GM18873 (cell line): Measurements from ENCODE around the gene IL25.
"Not testable (repeated sequence)": the region's sequence is repeated elsewhere in the genome, so short reads cannot be mapped to it uniquely, and the experiment has no call there.

Source experiments
- ATAC-seq: cut with Tn5 transposase; IDR thresholded peaks from one replicate; pipeline ENCODE4 v1.9.1; 2021; ENCODE audit warnings: mild to moderate bottlenecking, moderate library complexity, moderate number of reproducible peaks; ENCODE audit not compliant: unreplicated experiment, low FRiP score

Gene IL25

GRCh38 chr14:23406244-23406643 lies 33.6 kb downstream of the IL25 start:
- ATAC-seq, result no peak

- ATAC-seq, result no peak
Measured at GRCh38 chr14:23406725-23407355, 34.2 kb downstream of the IL25 start.

GRCh38 chr14:23407516-23408306 lies 35.1 kb downstream of the IL25 start, which contains the start of gene MYH6:
MYH6 (minus strand) TSS chr14:23408273; CDS start chr14:23407223, 1,050 bp downstream.
- ATAC-seq, result no peak

- no peak for ATAC-seq
Measured at GRCh38 chr14:23408307-23408630, 35.7 kb downstream of the IL25 start.

DNA sequence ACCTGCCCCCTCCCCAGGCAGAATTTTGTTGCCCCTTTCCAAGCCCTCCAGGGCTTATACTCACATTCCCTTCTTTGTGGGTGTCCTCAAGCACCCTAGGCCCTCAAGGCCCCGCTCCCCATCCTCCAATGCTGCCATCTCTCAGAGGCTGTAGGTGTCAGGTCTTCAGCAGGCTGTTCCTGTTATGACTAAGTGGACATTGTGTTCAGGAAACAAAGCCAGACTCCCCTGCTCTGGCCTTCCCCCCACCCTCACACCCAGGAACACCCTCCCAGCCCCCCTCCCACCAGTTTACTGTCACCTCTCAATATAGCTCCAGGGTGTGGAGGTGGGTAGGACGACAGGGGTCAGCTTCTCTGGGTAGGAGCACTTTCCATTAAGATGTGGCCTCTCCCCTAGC lies 36.9 kb downstream of the IL25 start:
- ATAC-seq, result no peak

DNA sequence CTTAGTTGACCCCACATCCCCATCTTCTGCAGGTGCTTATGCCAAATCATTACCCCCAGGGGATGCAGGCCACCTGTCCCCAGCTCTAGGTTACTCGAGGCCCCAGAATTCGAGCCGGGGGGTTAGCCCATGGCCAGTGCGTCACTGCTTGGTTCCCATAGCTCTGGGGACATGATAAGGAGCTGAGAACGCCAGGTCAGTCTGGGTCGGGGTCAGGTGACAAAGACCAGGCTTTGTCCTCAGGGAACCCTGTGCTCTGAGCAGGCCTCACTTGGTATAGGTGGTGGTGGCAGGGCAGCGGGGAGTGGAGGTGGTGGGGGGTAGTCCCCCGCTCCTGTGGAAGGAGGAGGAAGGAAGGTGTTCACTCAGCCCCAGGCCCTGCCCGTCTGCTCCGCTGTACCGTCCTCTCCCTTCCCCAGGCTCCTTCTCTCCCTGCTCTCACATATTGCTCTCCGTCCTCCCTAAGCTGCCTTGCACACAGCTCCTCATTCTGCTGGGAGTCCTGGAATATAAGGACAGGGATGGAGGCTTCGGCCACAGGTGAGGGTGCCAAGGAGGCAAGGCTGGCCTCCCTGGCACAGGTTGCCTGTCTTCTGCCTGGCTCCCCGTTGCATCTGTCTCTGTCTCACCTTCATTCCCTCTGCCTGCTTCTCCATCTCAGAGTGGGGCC lies 37.5 kb downstream of the IL25 start:
- no peak for ATAC-seq

- no peak for ATAC-seq
Measured at GRCh38 chr14:23411563-23412525, 39.2 kb downstream of the IL25 start.

- no peak for ATAC-seq
Measured at GRCh38 chr14:23413681-23414080, 41.1 kb downstream of the IL25 start.

DNA sequence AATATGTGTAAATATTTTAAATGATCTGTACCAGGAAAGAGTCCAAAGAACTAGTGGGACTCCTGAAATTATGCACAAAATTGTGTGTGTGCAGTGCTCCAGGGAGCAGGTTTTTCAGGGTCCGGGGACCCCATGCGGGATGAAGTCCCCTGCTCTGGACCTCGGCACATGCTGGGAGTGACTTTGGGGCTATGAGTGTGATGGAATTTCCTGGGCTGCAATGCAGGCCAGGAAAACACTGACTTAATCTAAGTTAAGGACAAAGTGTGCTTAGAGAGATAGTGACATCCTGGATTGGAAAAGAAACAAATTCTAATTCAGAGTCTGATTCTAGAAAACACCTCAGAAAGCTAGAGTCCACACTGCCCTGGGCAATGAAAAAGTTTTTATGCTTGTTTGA lies 41.6 kb downstream of the IL25 start:
- no peak for ATAC-seq

GRCh38 chr14:23414906-23415820 lies 42.6 kb downstream of the IL25 start:
- no peak for ATAC-seq

GRCh38 chr14:23415821-23416778 lies 43.5 kb downstream of the IL25 start:
- no peak for ATAC-seq

DNA sequence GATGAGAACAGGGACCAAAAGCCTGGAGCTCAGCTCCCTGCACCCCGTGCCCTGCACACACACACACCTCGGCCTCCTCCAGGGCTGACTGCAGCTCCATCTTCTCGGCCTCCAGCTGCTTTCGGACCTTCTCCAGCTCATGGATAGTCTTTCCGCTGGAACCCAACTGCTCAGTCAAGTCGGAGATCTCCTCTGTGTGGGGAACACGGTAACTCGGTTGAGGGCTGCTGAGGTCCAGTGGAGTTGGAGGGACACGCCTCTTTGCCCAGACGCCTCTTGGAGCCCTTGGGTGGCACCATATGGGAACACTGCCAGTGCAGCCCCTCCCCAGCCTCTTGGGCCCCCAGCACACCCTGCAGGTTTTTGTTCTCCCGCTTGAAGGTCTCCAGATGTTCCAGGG lies 44.2 kb downstream of the IL25 start:
- no peak for ATAC-seq

DNA sequence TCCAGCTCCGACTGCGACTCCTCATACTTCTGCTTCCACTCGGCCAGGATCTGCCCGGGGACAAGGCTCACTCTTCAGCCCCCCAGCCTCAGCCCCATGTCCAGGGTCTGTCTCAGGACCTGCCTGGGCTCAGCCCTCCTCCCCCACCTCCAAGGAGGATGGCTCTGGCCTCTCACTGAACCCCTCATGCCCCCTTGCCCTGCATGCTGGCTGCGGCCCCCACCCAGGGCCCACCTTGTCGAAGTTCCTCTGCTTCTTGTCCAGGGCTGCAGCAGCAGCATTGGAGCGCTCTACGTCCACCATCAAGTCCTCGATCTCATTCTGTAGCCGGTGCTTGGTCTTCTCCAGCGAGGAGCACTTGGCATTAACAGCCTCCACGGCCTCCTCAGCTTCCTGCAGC lies 44.7 kb downstream of the IL25 start:
- ATAC-seq, result not testable (repeated sequence)

GRCh38 chr14:23418021-23418420 lies 45.4 kb downstream of the IL25 start:
- no peak for ATAC-seq

GRCh38 chr14:23419646-23420045 lies 47.0 kb downstream of the IL25 start:
- not testable (repeated sequence) for ATAC-seq

DNA sequence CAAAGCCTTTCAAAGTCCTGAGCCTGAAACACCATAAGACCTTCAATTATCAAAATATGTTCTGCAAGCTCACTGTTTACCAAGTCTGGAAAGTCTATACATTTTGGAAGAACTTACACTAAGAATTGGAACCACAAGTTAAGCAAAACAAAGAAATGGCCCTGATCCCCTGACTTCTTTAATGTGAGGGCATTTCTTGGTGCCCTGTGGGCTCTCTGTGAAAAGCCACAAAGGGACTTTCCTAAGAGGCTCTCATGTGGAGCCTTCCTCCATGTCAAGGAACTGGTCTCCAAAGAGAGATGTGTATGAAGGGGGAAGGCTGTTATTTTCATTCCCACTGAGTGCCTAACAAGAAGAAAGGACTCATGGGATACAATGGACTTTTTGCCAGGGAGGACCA lies 49.0 kb downstream of the IL25 start:
- no peak for ATAC-seq

GRCh38 chr14:23423657-23424056 lies 51.0 kb downstream of the IL25 start:
- no peak for ATAC-seq

DNA sequence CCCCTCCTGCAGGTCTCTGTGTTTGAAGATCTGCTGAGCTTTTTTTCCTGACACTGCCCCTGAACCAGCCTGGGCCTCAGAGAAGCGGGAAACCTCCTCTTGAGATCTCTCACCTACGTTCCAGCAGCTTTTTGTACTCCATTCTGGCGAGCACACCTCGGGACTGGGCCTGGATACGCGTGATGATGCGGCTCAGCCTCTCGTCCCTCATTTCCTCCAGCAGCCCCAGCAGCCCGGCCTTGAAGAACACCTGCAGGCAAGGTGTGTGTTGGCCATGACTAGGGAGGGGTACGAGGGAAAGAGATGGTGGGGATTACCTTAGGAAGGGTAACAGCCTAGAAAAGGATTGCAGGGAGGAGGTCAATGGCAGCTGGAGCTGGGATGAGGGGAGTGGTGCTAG lies 52.6 kb downstream of the IL25 start:
- ATAC-seq, result no peak
